ENCODE measurements around the gene CTTNBP2.
A peak's percentile ranks its signal among the peaks of the same experiment; 100 is the strongest.

DNA sequence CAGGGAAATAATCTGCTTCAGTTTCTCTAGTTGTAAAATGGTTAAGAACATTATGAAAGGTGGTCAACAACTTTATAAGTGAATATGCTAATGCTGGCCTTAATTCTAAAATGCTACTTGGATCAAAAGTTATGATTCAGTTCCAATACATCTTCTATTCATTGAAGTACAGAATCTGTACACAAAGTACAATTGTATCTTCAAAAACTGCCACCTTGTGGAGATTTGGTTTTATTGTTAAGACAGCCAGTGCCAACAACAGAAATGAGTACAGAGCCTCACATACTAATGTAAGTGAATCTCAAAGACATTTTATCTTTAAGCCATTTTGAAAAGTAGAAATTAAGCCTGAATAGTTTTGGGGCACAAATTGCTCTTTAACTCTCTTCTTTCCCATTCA lies 199.4 kb downstream of the CTTNBP2 start:
- TF ChIP-seq, protein P1, sequence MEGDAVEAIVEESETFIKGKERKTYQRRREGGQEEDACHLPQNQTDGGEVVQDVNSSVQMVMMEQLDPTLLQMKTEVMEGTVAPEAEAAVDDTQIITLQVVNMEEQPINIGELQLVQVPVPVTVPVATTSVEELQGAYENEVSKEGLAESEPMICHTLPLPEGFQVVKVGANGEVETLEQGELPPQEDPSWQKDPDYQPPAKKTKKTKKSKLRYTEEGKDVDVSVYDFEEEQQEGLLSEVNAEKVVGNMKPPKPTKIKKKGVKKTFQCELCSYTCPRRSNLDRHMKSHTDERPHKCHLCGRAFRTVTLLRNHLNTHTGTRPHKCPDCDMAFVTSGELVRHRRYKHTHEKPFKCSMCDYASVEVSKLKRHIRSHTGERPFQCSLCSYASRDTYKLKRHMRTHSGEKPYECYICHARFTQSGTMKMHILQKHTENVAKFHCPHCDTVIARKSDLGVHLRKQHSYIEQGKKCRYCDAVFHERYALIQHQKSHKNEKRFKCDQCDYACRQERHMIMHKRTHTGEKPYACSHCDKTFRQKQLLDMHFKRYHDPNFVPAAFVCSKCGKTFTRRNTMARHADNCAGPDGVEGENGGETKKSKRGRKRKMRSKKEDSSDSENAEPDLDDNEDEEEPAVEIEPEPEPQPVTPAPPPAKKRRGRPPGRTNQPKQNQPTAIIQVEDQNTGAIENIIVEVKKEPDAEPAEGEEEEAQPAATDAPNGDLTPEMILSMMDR (IDR thresholded peaks at IDR 0.05; ENCODE audit: poor library complexity, severe bottlenecking), result peak; percentile 66
- TF ChIP-seq RAD21 (conservative IDR thresholded peaks at IDR 0.05), result peak; percentile 60
- TF ChIP-seq SMC3 (conservative IDR thresholded peaks at IDR 0.05; ENCODE audit: poor library complexity), result peak; percentile 77
- no peak for TF ChIP-seq POLR2AphosphoS5 (IDR thresholded peaks at IDR 0.05)
- no peak for TF ChIP-seq TAF1 (IDR thresholded peaks at IDR 0.05; ENCODE audit: low read depth)
- no peak for TF ChIP-seq EP300 (conservative IDR thresholded peaks at IDR 0.05; ENCODE audit: poor library complexity, severe bottlenecking)
